H1 (cell line): ENCODE data around the gene LYPD6. TPM values are rescaled to one million over a fixed set of nuclear protein-coding genes. Genes with fewer than 3 reads are reported as not detected.

Experiments
- CTCF ChIA-PET: fragments of 300-600 bp; sonication (Branson Sonifier 250); formaldehyde crosslinking; loops from one replicate; lab custom pipeline; 2021; ENCODE audit not compliant: partially characterized antibody; lab: Charles Lee
- POLR2A ChIA-PET: fragments of 300-600 bp; sonication (Branson Sonifier 250); formaldehyde crosslinking; loops from one replicate; lab custom pipeline; 2021; ENCODE audit warnings: inconsistent platforms; ENCODE audit not compliant: partially characterized antibody; lab: Charles Lee
- DNase-seq, 2 experiments: peaks; one replicate each; pipeline versions ENCODE4 v3.0.0 to v3.0.0-alpha.2; 2010 to 2022; ENCODE audit warnings: low spot score in 2 of 2, low read depth in 1 of 2, mixed read lengths in 1 of 2
- FAIRE-seq: peaks from 2 replicates; lab custom pipeline; 2011; peaks lifted over from hg19 to GRCh38; lab: Jason Lieb, UNC
- H2AFZ ChIP-seq: 2 replicates; pipeline ENCODE4 v1.8.1; 2012; ENCODE audit warnings: low read length, inconsistent platforms
- H2AK5ac ChIP-seq: 2 replicates; pipeline ENCODE4 v1.6.1; 2013; ENCODE audit warnings: low read depth, low read length
- H2BK120ac ChIP-seq: replicated peaks from 2 replicates; pipeline ENCODE3; 2013; ENCODE audit warnings: low read depth, low read length, inconsistent platforms
- H2BK12ac ChIP-seq: 2 replicates; pipeline ENCODE4 v1.6.1; 2013; ENCODE audit warnings: low read depth, low read length
- H2BK15ac ChIP-seq: 2 replicates; pipeline ENCODE4 v1.6.1; 2013; ENCODE audit warnings: low read length
- H2BK20ac ChIP-seq: 2 replicates; pipeline ENCODE4 v1.6.1; 2013; ENCODE audit warnings: low read length
- H2BK5ac ChIP-seq: 2 replicates; pipeline ENCODE4 v1.6.1; 2013; ENCODE audit warnings: low read depth, low read length
- H3K14ac ChIP-seq: 2 replicates; pipeline ENCODE4 v1.6.1; 2013; ENCODE audit warnings: inconsistent platforms; ENCODE audit not compliant: insufficient read length
- H3K18ac ChIP-seq: 2 replicates; pipeline ENCODE4 v1.6.1; 2013; ENCODE audit warnings: low read length; ENCODE audit errors: extremely low read depth
- H3K23ac ChIP-seq: 2 replicates; pipeline ENCODE4 v1.6.1; 2013; ENCODE audit warnings: inconsistent platforms; ENCODE audit not compliant: insufficient read length
- H3K23me2 ChIP-seq: 2 replicates; pipeline ENCODE4 v1.6.1; 2013; ENCODE audit warnings: low read depth, low read length
- H3K27ac ChIP-seq: 2 replicates; pipeline ENCODE4 v1.6.1; 2011; ENCODE audit warnings: low read depth, low read length, inconsistent platforms
- H3K27me3 ChIP-seq, 4 experiments: replicated peaks in 1 of 4; 1 replicate in 1 of 4; 2 replicates in 3 of 4; pipeline versions ENCODE4 v1.6.1 to v1.8.1; 2011 to 2013; ENCODE audit warnings: low read length in 3 of 4, mild to moderate bottlenecking in 3 of 4, inconsistent platforms in 2 of 4, mixed read lengths in 2 of 4, moderate library complexity in 1 of 4; ENCODE audit not compliant: control insufficient read depth in 3 of 4, insufficient read depth in 3 of 4; ENCODE audit errors: extremely low read depth in 1 of 4
- H3K36me3 ChIP-seq, 4 experiments: 2 replicates each; pipeline versions ENCODE4 v1.6.1 to v1.8.1; 2011 to 2013; ENCODE audit warnings: mild to moderate bottlenecking in 4 of 4, low read length in 3 of 4, moderate library complexity in 2 of 4, control low read depth in 1 of 4, inconsistent platforms in 1 of 4; ENCODE audit not compliant: insufficient read depth in 4 of 4, control insufficient read depth in 2 of 4
- H3K4ac ChIP-seq: replicated peaks from 2 replicates; pipeline ENCODE3; 2013; ENCODE audit warnings: low read length, low read depth, mixed read lengths, inconsistent platforms; ENCODE audit not compliant: insufficient read length
- H3K4me1 ChIP-seq, 4 experiments: replicated peaks in 1 of 4; 1 replicate in 1 of 4; 2 replicates in 3 of 4; pipeline versions ENCODE4 v1.6.1 to v1.8.1; 2011 to 2013; ENCODE audit warnings: low read length in 3 of 4, inconsistent platforms in 2 of 4, mixed read lengths in 1 of 4; ENCODE audit not compliant: insufficient read depth in 4 of 4, control insufficient read depth in 3 of 4
- H3K4me2 ChIP-seq, 2 experiments: 2 replicates each; pipeline versions ENCODE4 v1.6.1 to v1.8.1; 2011 to 2013; ENCODE audit warnings: low read depth in 2 of 2, low read length in 2 of 2, control low read depth in 1 of 2, inconsistent platforms in 1 of 2, mild to moderate bottlenecking in 1 of 2; ENCODE audit not compliant: insufficient read depth in 1 of 2
- H3K4me3 ChIP-seq, 4 experiments: fragments of 200-600, 300-600 bp in 1 of 4; sonication (generic), shearing (Covaris generic), sonication (Bioruptor Twin) in 1 of 4; 2 replicates each; pipeline versions ENCODE4 v1.5.1 to v1.8.1; 2011 to 2016; ENCODE audit warnings: low read length in 4 of 4, low read depth in 3 of 4, control low read depth in 2 of 4, inconsistent platforms in 2 of 4, mild to moderate bottlenecking in 2 of 4, mixed read lengths in 1 of 4, moderate library complexity in 1 of 4; ENCODE audit not compliant: insufficient read depth in 2 of 4; ENCODE audit errors: extremely low read depth in 1 of 4
- H3K56ac ChIP-seq: replicated peaks from 2 replicates; pipeline ENCODE3; 2013; ENCODE audit warnings: low read depth, mild to moderate bottlenecking, mixed read lengths, low read length, inconsistent platforms; ENCODE audit not compliant: insufficient read length
- H3K79me1 ChIP-seq: 2 replicates; pipeline ENCODE4 v1.6.1; 2013; ENCODE audit warnings: low read depth, low read length, control low read depth
- H3K79me2 ChIP-seq, 2 experiments: 2 replicates each; pipeline versions ENCODE4 v1.6.1 to v1.8.1; 2012 to 2013; ENCODE audit warnings: low read length in 2 of 2, mild to moderate bottlenecking in 2 of 2, inconsistent platforms in 1 of 2; ENCODE audit not compliant: insufficient read depth in 2 of 2, control insufficient read depth in 1 of 2
- H3K9ac ChIP-seq, 4 experiments: replicated peaks in 1 of 4; 1 replicate in 1 of 4; 2 replicates in 3 of 4; pipeline versions ENCODE4 v1.6.1 to v1.8.1; 2011 to 2013; ENCODE audit warnings: low read depth in 3 of 4, low read length in 3 of 4, control low read depth in 2 of 4, mild to moderate bottlenecking in 2 of 4, moderate library complexity in 2 of 4, inconsistent platforms in 1 of 4; ENCODE audit errors: extremely low read depth in 1 of 4
- H3K9me3 ChIP-seq, 2 experiments: 2 replicates each; pipeline versions ENCODE4 v1.6.1 to v1.8.1; 2012 to 2013; ENCODE audit warnings: mild to moderate bottlenecking in 2 of 2, moderate library complexity in 2 of 2, control low read depth in 1 of 2, inconsistent platforms in 1 of 2, low read depth in 1 of 2, low read length in 1 of 2, mixed read lengths in 1 of 2; ENCODE audit not compliant: insufficient read depth in 2 of 2
- H4K20me1 ChIP-seq, 2 experiments: replicated peaks in 1 of 2; 2 replicates each; pipeline versions ENCODE3 to v1.8.1; 2011 to 2013; ENCODE audit warnings: inconsistent platforms in 2 of 2, low read length in 2 of 2, mild to moderate bottlenecking in 1 of 2; ENCODE audit not compliant: insufficient read depth in 2 of 2, control insufficient read depth in 1 of 2
- H4K5ac ChIP-seq: 2 replicates; pipeline ENCODE4 v1.6.1; 2013; ENCODE audit warnings: low read length, low read depth, mixed read lengths, inconsistent platforms; ENCODE audit not compliant: insufficient read length
- H4K8ac ChIP-seq: 2 replicates; pipeline ENCODE4 v1.8.0; 2013; ENCODE audit warnings: mild to moderate bottlenecking, moderate library complexity, low read length, inconsistent platforms; ENCODE audit not compliant: insufficient read depth; ENCODE audit errors: extremely low read depth
- H4K91ac ChIP-seq: replicated peaks from 2 replicates; pipeline ENCODE3; 2013; ENCODE audit warnings: low read length, mixed read lengths, inconsistent platforms; ENCODE audit not compliant: insufficient read length
- BRCA1 ChIP-seq: IDR thresholded peaks from 2 replicates; pipeline ENCODE4 v1.6.1; 2012; ENCODE audit warnings: low read depth, low read length, improper control_type of control experiment
- MAFK ChIP-seq: IDR thresholded peaks from 2 replicates; pipeline ENCODE4 v1.6.1; 2012; ENCODE audit warnings: low read depth, mild to moderate bottlenecking, improper control_type of control experiment, low read length
- SIX5 ChIP-seq: IDR thresholded peaks from 2 replicates; pipeline ENCODE4 v1.6.1; 2011; ENCODE audit warnings: mild to moderate bottlenecking, low read depth, low read length
- SP2 ChIP-seq: IDR thresholded peaks from 2 replicates; pipeline ENCODE4 v1.6.1; 2012; ENCODE audit warnings: mild to moderate bottlenecking, low read length, inconsistent platforms
- SP4 ChIP-seq: IDR thresholded peaks from 2 replicates; pipeline ENCODE4 v1.6.1; 2012; ENCODE audit warnings: low read length, inconsistent platforms
- SUZ12 ChIP-seq: fragments of 200-600 bp; sonication (generic); IDR thresholded peaks from 2 replicates; pipeline ENCODE4 v1.6.1; 2012; ENCODE audit warnings: mild to moderate bottlenecking, inconsistent platforms, low read length, moderate library complexity, mixed read lengths
- WGBS, 2 experiments: shearing (Covaris generic) in 1 of 2; methylation state at CpG; one replicate each; pipeline versions ENCODE4 v1.1.6 to v1.1.7; 2013 to 2015; ENCODE audit warnings: low lambda C conversion rate in 2 of 2, mixed read lengths in 2 of 2, inconsistent platforms in 1 of 2, low coverage in 1 of 2, missing lambda C conversion rate in 1 of 2; ENCODE audit not compliant: insufficient replicate concordance in 2 of 2, insufficient coverage in 1 of 2, insufficient read length in 1 of 2; ENCODE audit errors: extremely low coverage in 1 of 2, missing lambda C conversion rate in 1 of 2; 5-methylcytosine and 5-hydroxymethylcytosine counted together
- polyA plus RNA-seq, 7 experiments: library from polyadenylated mRNA; depleted of rRNA in 3 of 7; stranded (reverse) in 5 of 7; unstranded in 2 of 7; fragments of >200 nt in 5 of 7; fragments of 200-250 nt in 2 of 7; gene quantifications; 1 replicate in 5 of 7; 2 replicates in 1 of 7; 4 replicates in 1 of 7; pipeline versions ENCODE4 v1.2.1 to v1.2.3, GENCODE V29; 2011 to 2013; ENCODE audit warnings: missing spikeins in 2 of 7, mixed read lengths in 2 of 7
- total RNA-seq: library from RNA; stranded (reverse); fragmentation: NEBNext Ultra II Directional; extraction: Animal tissue kit (Norgen Biotek cat#: 25700); gene quantifications from 2 replicates; pipeline ENCODE4 v1.2.1, GENCODE V29; 2021

The LYPD6 gene
- total and polyA plus RNA-seq, 2 of the 8 experiments (the other 6 are each of a cell fraction or from before 2014, with no cell fraction given): 5.6 to 8.9 TPM

DNA sequence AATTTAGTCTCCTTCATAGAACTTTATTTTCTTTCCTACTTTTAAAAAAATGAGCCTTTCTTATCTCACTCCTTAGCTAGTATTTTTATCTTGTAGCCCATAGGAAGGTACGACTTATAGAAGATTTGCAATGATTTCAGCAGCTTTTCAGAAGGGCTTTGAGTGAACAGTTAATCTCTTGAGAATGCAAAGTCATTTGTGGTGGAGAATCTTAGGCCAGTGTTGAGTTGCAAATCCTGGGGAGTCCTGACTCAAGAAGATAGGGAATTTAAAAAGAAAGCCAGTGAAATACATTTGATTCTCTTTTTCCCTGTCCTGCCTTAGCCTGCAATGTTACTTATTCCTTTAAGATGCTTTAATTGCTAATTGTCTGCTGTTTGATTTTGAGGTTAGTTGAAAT, 33.6 kb downstream of the LYPD6 start:
- Histone ChIP-seq H2BK20ac (no peak overlapping the region), H3K27ac (no peak overlapping the region), H3K9me3 (peaks cover 5 to 6% of the 10 kb centered on the region in 2 experiments; a peak in 3 of 4 replicates), H3K4me3 (no peak overlapping the region), H2BK5ac (no peak overlapping the region), H2AK5ac (no peak overlapping the region), H4K91ac (no peak overlapping the region), H2AFZ (no peak overlapping the region), H4K8ac (no peak overlapping the region), H3K4ac (no peak overlapping the region), H3K9ac (no peak overlapping the region), H3K56ac (no peak overlapping the region), H3K79me1 (no peaks in the 10 kb centered on the region; the same call in 1 of the 2 replicates), H2BK120ac (no peak overlapping the region), H3K4me1 (peaks cover 0 to 8% (median 5%) of the 10 kb centered on the region in 4 experiments; a peak in 2 of 7 replicates), H3K79me2 (no peaks in the 10 kb centered on the region), H3K4me2 (no peak overlapping the region), H2BK15ac (no peak overlapping the region), H3K36me3 (peaks cover 0 to 9% (median 3%) of the 10 kb centered on the region in 4 experiments; a peak in 2 of 8 replicates), H4K5ac (no peak overlapping the region), H3K14ac (no peak overlapping the region), H2BK12ac (no peak overlapping the region), H3K23ac (no peak overlapping the region), H3K23me2 (no peaks in the 10 kb centered on the region), H3K27me3 (no peaks in the 10 kb centered on the region), H4K20me1 (no peaks in the 10 kb centered on the region), H3K18ac (no peak overlapping the region)
- CTCF ChIA-PET: interaction anchor here (0.7 to 1.2 kb wide), 3 partner anchors 9 to 39 kb away, joined by 3 to 5 read pairs (median 3); no protein-coding TSS in a partner anchor
- 75% methylated on average over 1 of the region's 1 CpG; no CpG with 5 or more reads in 1 of the 2 experiments for WGBS, 2 experiments
- DNase-seq (no peak), FAIRE-seq (no peak)
- TF ChIP-seq SIX5 (no peak), BRCA1 (no peak), MAFK (peak; percentile 39; the same call in 1 of the 2 replicates), SP2 (no peak), SUZ12 (no peak), SP4 (no peak)
- POLR2A ChIA-PET: interaction anchor here (0.6 kb wide), 1 partner anchor 67 kb away, joined by 3 read pairs; no protein-coding TSS in a partner anchor
